Activated T-cell treated with anti-CD3 and anti-CD28 coated beads, Interleukin-2, amount 50 U/mL, for 1 hour (primary cell): ENCODE data around the gene SMAD6.

ENCODE experiments used
- DNase-seq: peaks from one replicate; pipeline ENCODE4 v3.0.0-alpha.2; 2020

Gene SMAD6

GRCh38 chr15:66829551-66830121, 127.6 kb downstream of the SMAD6 start:
- no peak for DNase-seq

GRCh38 chr15:66830358-66830757, 128.3 kb downstream of the SMAD6 start:
- DNase-seq: no peak

- DNase-seq: no peak
These were observed 128.8 kb downstream of the SMAD6 start for GRCh38 chr15:66830823-66831222.

- DNase-seq: no peak
These were observed 129.3 kb downstream of the SMAD6 start for GRCh38 chr15:66831289-66831688.

GRCh38 chr15:66831801-66832390, 129.9 kb downstream of the SMAD6 start:
- DNase-seq: no peak
